ENCODE results near the gene ARAP3.
"Not testable (repeated sequence)": the region's sequence is repeated elsewhere in the genome, so short reads cannot be mapped to it uniquely, and the experiment has no call there.

ARAP3 gene

DNA sequence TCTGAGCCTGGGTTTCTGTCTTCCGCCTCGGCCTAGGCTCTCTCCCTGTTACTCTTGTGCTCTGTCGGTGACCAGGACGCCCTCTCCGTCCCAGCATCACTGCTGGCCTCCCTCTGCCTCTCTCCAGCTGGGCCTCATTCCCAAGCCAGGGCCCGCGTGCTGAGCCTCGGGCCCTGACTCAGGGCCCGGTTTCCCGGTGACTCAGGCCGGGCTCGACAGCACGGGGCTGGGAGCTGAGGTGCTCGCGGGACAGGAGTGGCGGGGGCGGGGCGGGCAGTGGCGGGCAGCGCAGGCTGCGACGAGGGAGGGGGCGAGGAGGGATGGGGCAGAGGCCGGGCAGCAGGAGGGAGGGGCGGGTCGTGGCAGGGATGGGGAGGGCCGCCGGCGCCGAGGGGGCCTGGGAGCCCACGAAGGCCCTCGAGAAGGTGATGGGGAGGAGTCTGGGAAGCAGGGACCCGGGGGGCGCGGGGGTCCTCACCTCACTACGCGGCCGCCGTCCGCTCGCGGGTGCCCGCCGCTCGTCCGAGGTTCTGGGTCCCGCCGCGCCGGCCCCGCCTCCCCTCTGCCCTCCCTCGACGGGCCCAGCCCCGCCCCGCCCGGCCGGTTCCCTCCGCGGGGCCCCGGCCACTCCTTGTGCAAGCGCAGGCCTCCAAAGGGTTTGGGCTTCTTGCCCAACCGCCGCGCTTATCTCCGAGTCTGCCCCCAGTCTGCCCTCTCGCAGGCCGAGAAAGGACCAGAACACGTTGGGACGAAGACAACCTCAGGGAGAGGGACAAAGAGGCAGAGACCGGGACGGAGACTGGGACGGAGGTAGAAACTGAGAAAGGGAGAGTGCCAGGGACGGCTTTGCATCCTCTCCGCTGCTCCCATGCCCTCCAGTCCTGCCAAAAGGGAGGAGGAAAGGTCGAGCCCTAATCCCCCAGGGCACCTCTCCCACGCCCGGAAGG, at the start of gene ARAP3:
TSS of gene ARAP3 (minus strand) at position 536 of the 947 bp plus-strand sequence. CDS start 1,744 bp downstream, outside the sequence.
- DNase-seq = no peak

DNA sequence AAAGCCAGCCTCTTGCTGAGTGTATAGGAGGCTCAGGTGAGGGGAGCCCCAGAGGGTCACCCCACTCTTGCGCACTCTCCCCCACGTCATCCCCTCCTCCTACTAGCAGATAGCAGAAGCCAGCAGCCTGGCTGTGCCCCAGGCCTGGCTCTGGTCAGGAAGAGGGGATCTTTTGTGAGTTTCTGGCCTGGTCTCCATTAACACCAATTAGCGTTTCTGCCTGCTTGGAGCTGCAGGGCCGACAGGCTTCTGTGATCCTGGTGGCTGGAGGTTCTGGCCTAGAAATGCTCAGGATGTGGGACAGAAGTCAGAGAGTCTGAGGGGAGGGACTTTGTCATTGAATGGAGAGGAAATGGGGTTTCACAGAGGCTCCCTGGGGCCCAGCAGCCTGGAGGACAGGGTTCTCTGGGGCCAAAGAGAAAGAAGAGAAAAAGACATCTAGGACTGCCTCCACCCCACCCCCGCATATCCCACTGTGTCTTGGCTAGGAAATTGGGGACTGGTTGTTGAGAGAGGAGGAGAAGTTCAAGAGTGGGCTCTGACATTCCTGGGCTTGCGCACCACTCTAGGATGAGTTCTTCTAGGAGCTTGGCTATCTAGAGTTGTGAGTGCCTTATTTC, 47.5 kb upstream of the ARAP3 start:
- no peak for DNase-seq

DNA sequence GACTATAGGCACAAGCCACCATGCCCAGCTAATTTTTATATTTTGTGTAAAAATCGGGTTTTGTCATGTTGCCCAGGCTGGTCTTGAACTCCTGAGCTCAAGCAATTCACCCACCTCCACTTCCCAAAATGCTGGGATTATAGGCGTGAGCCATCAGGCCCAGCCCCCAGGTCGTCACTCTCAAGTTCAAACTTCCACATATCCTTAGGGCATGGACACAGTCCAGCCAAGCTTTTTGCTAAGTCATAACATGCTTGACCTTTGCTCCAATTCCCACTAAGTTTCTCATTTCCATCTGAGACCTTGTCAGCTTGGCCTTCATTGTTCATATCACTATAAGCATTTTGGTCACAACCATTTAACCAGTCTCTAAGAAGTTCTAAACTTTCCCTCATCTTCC, 43.9 kb upstream of the ARAP3 start:
- DNase-seq = no peak

- DNase-seq = not testable (repeated sequence)
Measured at GRCh38 chr5:141725174-141725573, 43.1 kb upstream of the ARAP3 start.

DNA sequence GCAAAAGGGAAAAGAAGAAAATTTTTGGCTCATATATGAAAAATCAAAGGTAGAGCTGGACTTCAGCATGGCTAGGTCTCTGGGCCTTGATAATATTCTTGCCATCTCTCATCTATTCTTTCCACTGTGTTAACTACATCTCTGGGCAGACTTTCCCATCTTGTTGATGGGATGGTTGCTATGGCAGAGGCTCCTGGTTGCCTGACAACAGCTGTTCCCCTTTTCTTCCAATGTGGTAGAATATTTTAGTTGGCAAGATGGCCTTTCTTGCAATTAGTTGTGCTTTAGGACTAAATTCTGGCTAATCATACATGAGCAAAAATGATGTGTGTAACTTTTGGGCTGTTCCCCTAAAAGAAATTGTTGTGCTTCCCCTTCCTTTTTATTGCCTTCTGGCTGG, 40.2 kb upstream of the ARAP3 start:
- no peak for DNase-seq

DNA sequence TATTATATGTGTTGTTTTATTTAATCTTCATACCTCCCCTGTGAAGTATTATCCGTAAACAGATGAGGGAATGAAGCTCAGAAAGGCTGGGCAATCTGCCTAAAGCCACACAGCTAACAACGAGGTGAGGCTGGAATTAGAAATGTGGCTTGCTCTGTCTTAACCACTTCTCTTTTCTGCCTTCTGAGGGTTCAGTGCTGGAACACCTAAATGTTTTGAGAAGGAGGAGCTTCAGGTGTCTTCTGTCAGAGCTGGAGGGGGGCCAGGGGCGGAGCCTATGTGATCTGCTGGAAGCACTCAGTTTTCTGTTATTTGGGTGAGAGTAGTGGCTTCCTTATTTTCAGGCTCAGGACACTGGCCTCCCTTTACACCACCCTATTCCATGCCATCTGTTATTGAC, 35.0 kb upstream of the ARAP3 start:
- DNase-seq = no peak

- DNase-seq = no peak
Measured at GRCh38 chr5:141716468-141716867, 34.4 kb upstream of the ARAP3 start.

GRCh38 chr5:141716009-141716408, 34.0 kb upstream of the ARAP3 start:
- no peak for DNase-seq

- DNase-seq = no peak
Measured at GRCh38 chr5:141715346-141715905, 33.4 kb upstream of the ARAP3 start.

- DNase-seq = no peak
Measured at GRCh38 chr5:141714542-141715310, 32.7 kb upstream of the ARAP3 start.

GRCh38 chr5:141713616-141714309, 31.7 kb upstream of the ARAP3 start:
- no peak for DNase-seq

- DNase-seq = no peak
Measured at GRCh38 chr5:141711687-141712086, 29.7 kb upstream of the ARAP3 start.

- DNase-seq = no peak
Measured at GRCh38 chr5:141709699-141710267, 27.8 kb upstream of the ARAP3 start.

DNA sequence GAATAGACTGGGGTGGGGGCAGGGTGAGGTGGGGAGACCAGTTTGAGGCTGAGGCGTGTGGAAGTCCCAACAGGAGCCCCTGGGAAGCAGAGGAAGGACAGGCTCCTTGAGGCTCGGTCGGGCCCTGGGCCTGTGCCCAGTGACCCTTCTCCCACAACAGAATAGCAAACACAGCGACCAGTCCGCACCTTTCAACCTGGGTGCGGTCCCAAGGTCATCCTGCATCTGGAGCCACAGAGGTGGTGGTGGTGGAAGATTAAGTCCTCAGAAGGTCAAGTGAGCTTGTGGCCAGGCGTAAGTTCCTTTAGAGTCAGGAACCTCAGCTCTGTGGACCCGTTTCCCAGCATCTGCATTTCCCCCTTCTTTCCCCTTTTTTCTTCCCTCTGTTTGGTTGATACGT, 26.0 kb upstream of the ARAP3 start:
- DNase-seq = no peak

DNA sequence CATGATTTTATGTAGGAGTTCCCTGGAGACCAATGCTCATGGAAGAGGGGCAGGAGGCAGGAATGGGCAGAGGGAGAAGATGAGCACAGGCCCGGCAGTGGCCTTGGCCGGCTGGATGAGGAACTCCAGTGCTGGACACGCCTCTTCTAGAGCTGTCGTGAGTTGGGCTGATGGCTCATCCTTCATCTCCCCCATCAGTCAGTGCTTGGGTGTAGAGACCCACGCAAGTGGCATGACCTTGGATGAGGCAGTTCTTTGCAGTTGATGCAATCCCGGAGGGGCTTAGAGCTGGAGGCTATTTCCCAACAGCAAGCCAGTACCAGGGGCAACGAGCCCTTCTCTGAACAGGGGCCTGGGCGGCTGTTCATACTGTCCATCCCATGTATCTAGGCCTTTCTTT, 25.5 kb upstream of the ARAP3 start:
- DNase-seq = no peak

GRCh38 chr5:141706121-141706520, 24.1 kb upstream of the ARAP3 start:
- no peak for DNase-seq

DNA sequence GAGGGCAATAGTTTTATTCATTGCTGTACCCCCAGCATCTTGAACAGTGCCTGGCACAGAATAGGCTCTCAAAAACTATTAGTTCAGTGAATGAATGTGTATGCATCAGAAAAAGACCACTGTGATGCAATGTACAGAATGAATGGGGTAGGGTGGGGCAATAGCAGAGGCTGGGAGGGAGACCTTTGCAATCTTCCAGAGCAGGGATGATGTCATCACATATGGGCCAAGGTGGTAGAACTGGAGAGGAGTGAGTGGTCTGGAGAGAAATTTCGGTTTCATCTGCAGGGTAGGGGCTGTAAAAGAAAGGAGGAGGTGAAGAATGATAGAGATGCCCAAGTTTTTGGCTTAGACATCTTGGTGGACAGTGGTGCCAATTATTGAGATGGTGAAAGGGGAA, 23.4 kb upstream of the ARAP3 start:
- no peak for DNase-seq

DNA sequence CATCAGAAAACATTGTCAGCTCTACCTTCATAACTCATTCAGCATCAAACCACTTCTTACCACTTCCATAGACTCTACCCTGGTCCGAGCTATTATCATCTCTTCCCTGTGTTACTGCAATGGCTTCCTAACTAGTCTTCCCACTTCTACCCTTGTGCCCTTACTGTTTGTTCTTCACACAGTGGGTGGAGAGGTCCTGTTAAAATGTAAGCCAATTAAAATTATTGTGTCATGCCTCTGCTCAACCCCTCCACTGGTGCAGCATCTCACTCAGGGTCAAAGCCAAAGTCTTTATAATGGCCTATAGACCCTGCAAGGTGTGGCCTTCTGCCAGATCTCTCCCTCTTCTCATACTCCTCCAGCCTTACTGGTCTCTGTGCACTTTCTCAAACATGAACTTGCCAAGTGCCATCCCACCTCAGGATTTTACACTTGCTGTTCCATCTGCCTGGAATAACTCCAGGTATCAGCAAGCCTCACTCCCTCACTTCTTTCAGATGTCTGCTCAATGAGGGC, 22.8 kb upstream of the ARAP3 start:
- DNase-seq = no peak

DNA sequence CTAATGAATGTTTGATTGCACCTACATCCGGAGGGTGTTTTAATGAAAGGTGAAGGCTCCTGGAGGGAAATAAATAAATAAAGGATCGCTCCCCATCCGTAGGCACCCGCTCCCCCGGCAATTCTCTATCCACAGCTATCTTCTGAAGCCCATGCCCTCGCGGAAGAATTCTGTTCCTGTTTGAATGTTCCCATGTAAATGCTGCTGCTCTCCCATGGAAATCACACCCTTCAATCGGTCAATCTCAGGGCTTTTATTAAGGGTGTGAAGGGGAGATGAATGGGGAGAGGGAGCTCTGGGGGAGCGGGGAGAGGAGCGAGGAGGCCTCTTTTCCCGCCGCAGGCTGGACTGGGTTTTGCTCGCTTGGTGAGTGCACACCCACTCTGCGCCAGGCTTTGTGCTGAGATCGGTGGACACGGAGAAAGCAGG, 21.1 kb upstream of the ARAP3 start:
- DNase-seq = no peak

DNA sequence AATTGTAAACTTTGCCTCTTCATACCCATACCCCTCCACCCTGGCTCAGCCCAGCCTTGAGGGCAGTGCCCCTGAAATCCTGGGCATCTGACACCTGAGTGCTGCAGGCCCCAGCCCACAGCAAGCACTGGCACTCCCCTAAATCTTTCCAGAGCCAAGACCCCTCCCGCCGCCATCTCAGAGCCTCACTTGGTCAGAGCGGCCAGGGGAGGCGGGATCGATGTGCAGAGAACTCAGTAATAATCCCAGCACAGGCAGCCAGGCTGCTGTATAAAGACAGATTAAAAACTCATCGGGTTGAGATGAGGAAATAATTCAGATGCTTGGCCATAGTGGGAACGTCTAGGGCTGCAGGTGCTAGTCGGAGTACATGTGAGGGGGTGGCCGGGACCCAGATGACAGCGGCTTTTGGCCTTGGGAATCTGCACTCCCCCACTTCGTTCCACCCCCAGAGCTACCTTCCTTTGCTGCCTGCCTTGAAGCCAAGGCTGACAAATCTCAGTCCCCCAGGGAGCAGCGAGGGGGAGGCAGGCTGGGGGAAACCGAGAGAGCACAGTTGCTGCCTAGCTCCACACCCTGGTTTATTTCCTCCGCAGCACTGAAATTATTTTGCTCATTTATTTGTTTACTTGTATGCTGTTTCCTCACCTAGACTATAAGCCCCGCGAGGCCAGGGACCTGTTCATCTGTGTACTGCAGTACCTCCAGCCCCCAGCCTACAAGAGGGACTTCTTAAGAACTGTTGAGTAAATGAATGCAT, 19.5 kb upstream of the ARAP3 start:
- no peak for DNase-seq

GRCh38 chr5:141697586-141697985, 15.6 kb upstream of the ARAP3 start:
- no peak for DNase-seq

Data from NCI-H2171 treated with DMSO at 0.1 percent for 48 hours (cell line).